Measurements from ENCODE around the gene SLIT3.

Gene SLIT3

DNA sequence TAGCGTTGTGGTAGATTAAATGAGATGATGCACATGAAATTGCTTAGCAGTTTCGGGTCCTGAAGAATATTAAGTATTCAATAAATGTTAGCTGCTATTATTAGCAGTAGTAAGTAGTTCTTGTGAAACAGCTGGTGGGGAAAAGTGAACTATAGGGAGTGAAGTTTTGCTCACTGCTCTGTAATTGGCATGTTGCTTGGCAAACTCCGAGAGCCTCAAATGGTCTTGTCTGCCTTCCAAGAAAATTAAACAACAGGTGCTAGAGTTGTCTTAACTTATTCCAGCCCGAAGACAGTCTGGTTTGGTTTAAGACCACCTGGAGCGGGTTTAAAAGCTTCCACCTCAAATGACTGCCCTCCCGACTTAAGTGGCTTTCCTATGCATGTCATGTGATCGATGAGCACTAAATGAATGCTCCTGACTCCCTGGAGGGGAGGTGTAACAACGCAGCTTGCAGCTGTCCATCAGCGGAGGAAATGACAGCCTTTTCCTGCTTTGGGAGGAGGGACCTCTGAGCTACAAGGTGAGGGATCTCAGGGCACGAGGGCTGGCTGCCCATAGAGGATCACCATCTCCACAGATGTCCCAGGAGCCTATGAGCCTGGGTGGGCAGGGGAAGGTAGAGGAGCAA is 518.9 kb downstream of the SLIT3 start:
- DNase-seq: peak; percentile 51

- no peak for DNase-seq
These were observed 520.1 kb downstream of the SLIT3 start for GRCh38 chr5:168780888-168781287.

DNA sequence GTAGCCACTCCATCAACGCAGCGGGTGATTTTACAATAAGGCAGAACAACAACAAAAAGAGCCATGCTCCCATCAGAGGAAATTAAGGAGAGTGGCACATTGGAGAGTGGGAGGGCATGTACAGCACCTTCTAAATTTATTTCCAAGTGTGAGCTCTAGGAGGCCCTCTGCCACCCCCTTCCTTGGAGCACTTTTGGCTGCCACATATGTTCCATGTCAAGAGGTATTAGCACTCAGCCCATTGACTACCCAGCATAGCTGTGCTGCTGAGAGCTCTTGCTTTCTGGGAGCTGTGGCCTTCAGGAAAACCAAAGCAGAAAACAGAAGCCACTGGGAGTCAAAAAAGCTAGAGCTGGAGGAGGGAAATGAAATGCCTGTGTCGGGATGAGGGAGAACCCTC is 521.6 kb downstream of the SLIT3 start:
- no peak for DNase-seq

DNA sequence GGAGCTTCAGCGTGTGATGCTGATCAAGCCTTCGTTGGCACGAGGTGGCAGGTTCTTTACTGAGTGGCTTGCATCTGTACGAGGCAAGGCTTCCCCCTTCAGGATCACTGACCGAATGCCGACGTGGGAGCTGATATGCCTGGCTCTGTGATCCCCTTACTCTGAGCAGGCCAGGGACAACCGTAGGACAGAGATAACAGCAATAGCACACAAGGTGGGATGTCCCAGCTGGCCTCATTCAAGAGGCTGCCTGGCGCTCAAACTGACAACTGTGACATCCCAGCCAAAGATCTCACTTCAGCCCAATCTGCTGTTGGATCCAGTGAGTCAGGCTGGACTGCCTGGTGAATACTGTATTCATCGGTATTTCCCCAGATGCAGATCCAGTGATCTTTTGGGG is 522.4 kb downstream of the SLIT3 start:
- DNase-seq: no peak

GRCh38 chr5:168777651-168778050 is 523.3 kb downstream of the SLIT3 start:
- DNase-seq: no peak

DNA sequence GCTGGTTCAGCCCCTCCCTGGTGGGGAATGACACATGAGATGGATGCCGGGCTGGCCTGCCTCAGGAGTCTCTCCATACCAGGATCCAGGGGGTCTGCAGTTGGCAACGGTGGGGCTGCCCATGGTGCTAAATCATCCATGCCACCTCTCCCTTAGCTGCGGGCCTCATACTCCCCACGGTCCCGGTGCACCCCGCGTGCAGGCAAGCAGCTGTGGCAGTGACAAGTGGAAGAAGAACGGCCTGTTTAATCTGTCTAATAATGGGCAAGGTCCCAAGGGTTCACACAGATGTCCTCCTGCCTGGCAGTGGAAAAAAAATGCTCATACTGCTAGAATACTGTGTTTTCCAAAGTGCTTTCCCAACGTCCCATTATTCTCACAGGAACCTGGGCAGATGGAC is 524.9 kb downstream of the SLIT3 start:
- no peak for DNase-seq

GRCh38 chr5:168773226-168773625 is 527.7 kb downstream of the SLIT3 start:
- DNase-seq: no peak

- no peak for DNase-seq
These were observed 528.5 kb downstream of the SLIT3 start for GRCh38 chr5:168772316-168772961.

DNA sequence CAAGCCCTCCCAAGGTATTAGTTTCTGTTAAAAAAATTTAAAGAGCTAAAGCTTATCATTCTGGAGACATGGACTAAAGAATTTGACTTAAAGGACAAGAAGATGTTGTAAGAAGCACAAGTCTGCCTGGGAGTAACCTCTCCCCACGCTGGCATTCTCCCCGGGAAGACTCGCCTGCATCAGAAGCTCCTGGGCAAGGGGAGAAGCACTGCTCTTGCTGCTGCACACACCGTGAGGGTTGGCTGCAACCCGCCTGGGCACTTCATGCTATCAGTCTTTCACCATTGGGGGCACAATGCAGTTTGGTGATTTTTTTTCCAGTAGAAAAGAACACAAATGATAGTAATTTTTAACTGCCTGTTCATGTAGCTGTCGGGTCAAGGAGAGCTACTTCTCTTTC is 529.3 kb downstream of the SLIT3 start:
- DNase-seq: no peak

DNA sequence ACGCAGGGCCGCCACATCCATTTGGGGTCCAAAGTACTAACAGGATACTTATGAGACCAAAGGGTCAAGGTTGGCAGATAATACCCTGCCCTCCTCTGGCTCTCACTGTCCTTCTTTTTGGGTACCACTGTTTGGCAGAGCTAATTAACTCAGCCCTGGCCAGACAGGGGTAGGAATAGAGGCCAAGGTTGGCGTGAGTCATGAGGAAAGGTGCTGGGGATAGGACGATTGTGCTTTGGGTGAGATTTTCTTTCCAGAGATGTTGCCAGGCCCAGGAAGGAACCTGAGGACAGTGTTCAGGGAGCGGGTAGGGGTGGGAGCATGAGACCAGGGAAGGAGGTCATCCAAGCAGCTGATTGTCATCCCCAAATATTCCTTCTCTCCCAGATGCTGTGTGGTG is 529.9 kb downstream of the SLIT3 start:
- no peak for DNase-seq

GRCh38 chr5:168770036-168770498 is 530.9 kb downstream of the SLIT3 start:
- no peak for DNase-seq

DNA sequence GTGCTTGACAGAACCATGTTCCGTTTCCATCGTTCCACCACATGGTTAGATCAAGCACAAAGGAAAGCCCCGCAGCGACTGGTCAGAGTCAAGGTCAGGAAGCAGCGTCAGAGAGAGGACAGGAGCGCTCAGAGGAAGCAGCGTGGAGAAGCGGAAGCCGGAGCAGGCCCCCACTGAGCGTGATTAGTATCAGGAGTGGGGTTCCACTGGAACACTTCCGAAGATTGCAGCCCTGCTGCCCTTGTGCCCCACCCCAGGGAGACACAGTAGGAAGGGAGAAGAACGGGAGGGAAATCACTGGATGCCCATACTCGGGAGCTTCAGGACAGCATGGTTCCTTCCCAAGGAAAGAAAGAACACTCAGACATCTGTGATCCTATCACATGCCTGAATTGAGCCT is 532.8 kb downstream of the SLIT3 start:
- DNase-seq: no peak

GRCh38 chr5:168766426-168766700 is 534.6 kb downstream of the SLIT3 start:
- DNase-seq: no peak

DNA sequence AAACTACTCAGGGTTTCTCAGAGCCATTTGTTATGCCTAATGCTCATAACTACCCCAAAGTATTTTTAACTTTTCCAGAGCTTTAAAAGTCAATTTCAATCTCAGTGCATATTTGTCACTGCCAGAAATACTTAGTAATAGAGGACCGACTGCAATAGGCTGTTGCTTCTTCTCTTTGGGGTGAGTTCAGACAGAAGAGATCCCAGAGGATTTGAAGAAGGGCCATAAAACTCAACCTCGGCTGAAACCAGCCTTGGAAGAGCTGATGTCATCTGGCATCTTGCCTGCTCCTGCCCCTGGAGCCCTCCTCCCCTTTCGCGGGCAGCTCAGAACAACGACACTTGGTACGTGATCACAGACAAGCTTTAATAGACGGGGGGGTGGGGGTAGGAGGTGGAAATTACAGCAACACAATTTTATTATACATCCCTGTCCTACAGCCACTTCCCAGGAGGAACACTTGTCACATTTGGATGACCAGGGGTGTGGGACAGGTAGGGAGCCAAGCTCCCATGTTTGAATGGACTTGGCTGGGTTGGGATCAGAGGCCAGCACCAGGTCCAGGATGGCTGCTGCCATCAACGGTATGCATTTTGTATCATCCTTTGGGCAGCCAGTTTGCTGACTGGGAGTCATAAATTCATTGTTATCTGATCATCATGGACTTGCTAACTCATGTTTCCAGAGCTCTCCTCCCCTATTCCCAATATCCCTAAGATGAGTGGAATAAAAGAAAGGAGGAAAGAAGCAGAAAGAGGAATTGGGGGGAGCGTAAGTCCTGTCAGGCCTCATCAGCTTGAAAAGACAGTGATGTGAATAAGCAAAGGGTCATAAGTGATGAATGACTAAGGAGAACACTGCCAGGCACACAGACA is 535.2 kb downstream of the SLIT3 start:
- DNase-seq: peak; percentile 49

DNA sequence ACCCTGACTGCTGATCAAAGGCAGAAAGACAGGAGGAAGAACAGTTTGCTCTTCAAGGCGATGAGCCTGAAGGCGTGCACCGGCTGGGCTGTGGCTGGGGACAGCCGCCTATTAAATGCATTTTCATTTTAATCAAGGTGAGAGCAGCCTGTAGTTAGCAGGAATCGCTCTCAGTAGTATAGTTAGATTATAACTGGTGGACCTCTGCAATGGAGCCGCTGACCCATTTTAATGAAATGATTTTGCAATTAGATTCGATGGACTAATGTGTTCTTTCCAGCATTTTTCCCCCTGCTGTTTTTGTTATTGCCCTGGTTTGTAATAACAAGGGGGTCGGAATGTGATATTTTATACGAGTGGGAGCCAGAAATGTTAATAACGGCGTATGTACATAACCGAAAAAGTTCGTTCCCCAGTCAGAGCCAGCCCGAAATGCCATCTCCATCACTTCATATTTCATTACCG is 535.8 kb downstream of the SLIT3 start:
- DNase-seq: no peak

- DNase-seq: no peak
These were observed 544.2 kb downstream of the SLIT3 start for GRCh38 chr5:168756453-168757391.

- DNase-seq: no peak
These were observed 545.3 kb downstream of the SLIT3 start for GRCh38 chr5:168755548-168756093.

DNA sequence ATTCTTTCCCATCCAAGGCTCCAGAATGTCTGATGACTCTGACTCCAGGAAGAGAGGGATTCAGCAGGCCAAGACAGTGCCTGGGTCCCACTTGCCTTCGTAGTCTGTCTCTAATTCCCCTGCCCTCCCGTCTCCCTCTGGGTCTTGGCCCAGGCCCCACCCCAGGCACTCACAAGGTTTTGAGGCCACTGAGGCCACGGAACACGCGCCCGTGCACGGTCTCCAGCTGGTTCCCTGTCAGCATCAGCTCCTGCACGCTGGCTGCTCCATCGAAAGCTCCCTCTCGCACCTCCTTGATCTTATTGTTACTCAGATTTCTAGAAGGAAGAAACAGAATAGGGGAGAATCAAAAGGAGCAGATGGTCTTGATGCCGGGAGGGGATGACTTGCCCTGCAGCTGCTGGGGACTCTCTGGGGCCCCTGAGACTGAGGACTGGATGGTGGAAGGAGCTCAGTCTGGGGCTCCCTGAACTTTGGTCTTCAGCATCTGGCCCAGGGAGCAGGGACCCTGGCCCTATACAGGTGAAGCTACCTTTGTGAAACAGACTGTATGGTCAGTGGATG is 547.2 kb downstream of the SLIT3 start:
- DNase-seq: no peak

GRCh38 chr5:168752416-168753190 is 548.3 kb downstream of the SLIT3 start:
- no peak for DNase-seq

GRCh38 chr5:168752012-168752411 is 548.9 kb downstream of the SLIT3 start:
- DNase-seq: no peak

DNA sequence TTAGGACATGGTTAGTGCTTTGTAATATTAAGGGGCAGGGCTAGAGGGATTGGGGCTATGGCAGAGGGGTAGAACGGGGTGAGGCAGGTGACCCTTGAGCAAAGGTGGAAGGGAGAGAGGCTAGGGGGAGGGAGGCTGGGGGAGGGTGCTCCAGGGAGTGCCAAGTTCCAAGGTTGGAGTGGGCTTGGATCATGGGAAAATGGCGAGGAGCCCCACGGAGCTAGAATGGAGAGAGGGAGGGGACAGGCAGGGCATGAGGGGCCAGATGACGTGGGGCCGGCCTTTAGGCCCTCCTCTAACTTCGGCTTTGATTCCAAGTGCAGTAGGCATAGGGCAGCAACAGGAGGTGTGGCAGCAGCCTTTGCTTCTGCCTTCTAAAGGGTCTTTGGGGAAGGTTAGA is 550.0 kb downstream of the SLIT3 start:
- no peak for DNase-seq

Data from NCI-H2171 (cell line).